Measurements from ENCODE around the gene DLG5. TPM values are rescaled to one million over a fixed set of nuclear protein-coding genes. Genes with fewer than 3 reads are reported as not detected.

DLG5 gene
- total RNA-seq, 1 donor from 2014 or later, result 34.0 TPM

- no peak for DNase-seq
These were observed 15.9 kb downstream of the DLG5 start for GRCh38 chr10:77910524-77911145.

- DNase-seq, result no peak
These were observed 16.7 kb downstream of the DLG5 start for GRCh38 chr10:77909749-77910375.

- DNase-seq, result no peak
These were observed 17.4 kb downstream of the DLG5 start for GRCh38 chr10:77909021-77909748.

GRCh38 chr10:77907900-77908717, 18.4 kb downstream of the DLG5 start:
- DNase-seq, result no peak

- DNase-seq, result no peak
These were observed 19.1 kb downstream of the DLG5 start for GRCh38 chr10:77907462-77907861.

GRCh38 chr10:77906951-77907421, 19.6 kb downstream of the DLG5 start:
- no peak for DNase-seq

GRCh38 chr10:77905781-77906180, 20.8 kb downstream of the DLG5 start:
- no peak for DNase-seq

- no peak for DNase-seq
These were observed 21.3 kb downstream of the DLG5 start for GRCh38 chr10:77905086-77905748.

GRCh38 chr10:77904100-77904840, 22.3 kb downstream of the DLG5 start:
- DNase-seq, result no peak

GRCh38 chr10:77902159-77902558, 24.4 kb downstream of the DLG5 start:
- DNase-seq, result no peak

GRCh38 chr10:77901743-77902142, 24.8 kb downstream of the DLG5 start:
- DNase-seq, result no peak

- no peak for DNase-seq
These were observed 26.9 kb downstream of the DLG5 start for GRCh38 chr10:77899690-77900089.

- no peak for DNase-seq
These were observed 27.5 kb downstream of the DLG5 start for GRCh38 chr10:77899080-77899477.

GRCh38 chr10:77898323-77899079, 28.1 kb downstream of the DLG5 start:
- no peak for DNase-seq

GRCh38 chr10:77896058-77896457, 30.5 kb downstream of the DLG5 start:
- DNase-seq, result no peak

- no peak for DNase-seq
These were observed 32.5 kb downstream of the DLG5 start for GRCh38 chr10:77894058-77894457.

GRCh38 chr10:77893386-77893785, 33.2 kb downstream of the DLG5 start:
- no peak for DNase-seq

- DNase-seq, result no peak
These were observed 33.8 kb downstream of the DLG5 start for GRCh38 chr10:77892761-77893160.

GRCh38 chr10:77892021-77892739, 34.4 kb downstream of the DLG5 start:
- DNase-seq, result no peak

GRCh38 chr10:77890097-77890496, 36.5 kb downstream of the DLG5 start:
- DNase-seq, result no peak
